Prostate gland (tissue), 2 donors: ENCODE data around the gene AIFM2. TPM values are rescaled to one million over a fixed set of nuclear protein-coding genes. Genes with fewer than 3 reads are reported as not detected.

Source experiments
- DNase-seq: peaks from one replicate; pipeline ENCODE4 v3.0.0-alpha.2; 2019; ENCODE audit warnings: low spot score
- H3K27ac ChIP-seq, 2 donors: fragments of 200-600 bp; sonication (generic); 2 replicates each; pipeline ENCODE4 v1.5.1; 2017 to 2019
- H3K27me3 ChIP-seq: fragments of 200-600 bp; sonication (generic); replicated peaks from 2 replicates; pipeline ENCODE4 v1.5.1; 2019; ENCODE audit not compliant: insufficient read depth
- H3K36me3 ChIP-seq, 2 donors: fragments of 200-600 bp; sonication (generic); 1 replicate in 1 of 2; 2 replicates in 1 of 2; pipeline versions ENCODE4 v1.5.1 to v1.8.1; 2017 to 2019
- H3K4me1 ChIP-seq: fragments of 200-600 bp; sonication (generic); replicated peaks from 2 replicates; pipeline ENCODE4 v1.5.1; 2019
- H3K4me3 ChIP-seq, 2 donors: fragments of 200-600 bp; sonication (generic); 2 replicates each; pipeline ENCODE4 v1.5.1; 2017 to 2019
- H3K9me3 ChIP-seq: fragments of 200-600 bp; sonication (generic); 2 replicates; pipeline ENCODE4 v1.5.1; 2017
- CTCF ChIP-seq, 4 experiments: fragments of 200-600 bp in 2 of 4; fragments of 450-650 bp in 2 of 4; sonication (generic) in 2 of 4; IDR thresholded peaks; 1 replicate in 3 of 4; 2 replicates in 1 of 4; pipeline ENCODE4 v1.5.1; 2016 to 2019; ENCODE audit warnings: antibody characterized with exemption in 4 of 4, mild to moderate bottlenecking in 2 of 4, moderate library complexity in 2 of 4
- POLR2A ChIP-seq: fragments of 450-650 bp; IDR thresholded peaks from one replicate; pipeline ENCODE4 v1.6.1; 2016; ENCODE audit warnings: antibody characterized with exemption, mild to moderate bottlenecking
- POLR2AphosphoS5 ChIP-seq: sonication (generic); formaldehyde crosslinking; IDR thresholded peaks from one replicate; pipeline ENCODE4 v1.6.1; 2017; ENCODE audit warnings: antibody characterized with exemption
- WGBS: methylation state at CpG from one replicate; pipeline ENCODE4 v1.1.5; 2018; 5-methylcytosine and 5-hydroxymethylcytosine counted together
- intact Hi-C: fragments of 100-400 bp; cut with DNase I; formaldehyde crosslinking; loops from one replicate; pipeline ENCODE4 v1.14.2; 2022
- total RNA-seq, 2 donors: library from RNA; depleted of rRNA; stranded (reverse); fragments of >200 nt; gene quantifications; one replicate each; pipeline ENCODE4 v1.1.0, GENCODE V29; 2016

The AIFM2 gene
- total RNA-seq, 2 donors from 2014 or later, result 10.7 to 12.2 TPM

GRCh38 chr10:70158113-70158512, 25.5 kb upstream of the AIFM2 start:
- TF ChIP-seq CTCF (IDR thresholded peaks at IDR 0.05) (no peak), POLR2A (no peak), POLR2AphosphoS5 (no peak)

DNA sequence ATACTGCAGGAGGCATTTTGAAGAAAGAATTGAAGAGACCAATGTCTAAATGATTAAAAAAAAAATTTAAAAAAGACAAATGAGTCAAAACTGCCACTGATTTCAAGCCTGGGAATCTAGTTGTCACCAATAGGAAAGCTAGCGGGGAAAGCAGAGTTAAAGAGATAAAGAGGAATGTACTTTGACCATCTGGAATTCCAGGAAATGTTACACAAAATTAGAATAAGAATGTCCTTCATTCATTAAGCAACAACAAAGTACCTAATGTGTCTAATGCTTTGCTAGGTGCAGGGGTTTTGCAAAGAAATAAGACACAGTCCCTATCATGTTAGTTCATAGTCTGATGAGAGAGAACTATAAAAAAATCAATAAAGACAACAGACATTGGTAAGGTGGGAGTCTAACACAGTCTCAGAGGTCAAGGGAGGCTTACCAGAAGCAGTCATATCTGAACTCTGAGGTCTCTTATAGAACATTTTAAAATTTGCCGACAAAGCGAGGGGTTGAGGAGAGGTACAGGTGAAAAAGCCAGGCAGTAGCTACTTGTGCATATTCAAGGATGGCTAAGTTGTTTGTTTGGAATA, 22.7 kb upstream of the AIFM2 start:
- intact Hi-C loops, result no loop called here
- Histone ChIP-seq H3K36me3 (peaks cover 6 to 13% of the 10 kb centered on the region in 2 donors), H3K9me3 (no peaks in the 10 kb centered on the region), H3K4me1 (no peaks in the 10 kb centered on the region), H3K27me3 (no peaks in the 10 kb centered on the region), H3K27ac (no peak overlapping the region), H3K4me3 (no peak overlapping the region)
- WGBS, result 64% methylated on average over 3 of the region's 3 CpGs
- DNase-seq, result no peak
- no peak for TF ChIP-seq CTCF (IDR thresholded peaks at IDR 0.05)

More at GRCh38 chr10:70158113-70158512, 25.5 kb upstream of the AIFM2 start:
- H3K4me1 ChIP-seq, result no peaks in the 10 kb centered on the region
- H3K36me3 ChIP-seq, result peaks cover 3 to 9% of the 10 kb centered on the region in 2 donors
- H3K4me3 ChIP-seq, result no peak overlapping the region
- 74% methylated on average over 2 of the region's 2 CpGs for WGBS
- DNase-seq, result no peak
- H3K27ac ChIP-seq, result no peak overlapping the region
- intact Hi-C loops, result no loop called here
- H3K27me3 ChIP-seq, result no peaks in the 10 kb centered on the region
- no peaks in the 10 kb centered on the region for H3K9me3 ChIP-seq

GRCh38 chr10:70148516-70148915, 15.9 kb upstream of the AIFM2 start:
- H3K36me3 ChIP-seq, result peaks cover 5 to 6% of the 10 kb centered on the region in 2 donors
- H3K9me3 ChIP-seq, result no peaks in the 10 kb centered on the region
- TF ChIP-seq POLR2AphosphoS5 (no peak), POLR2A (no peak), CTCF (IDR thresholded peaks at IDR 0.05) (no peak)
- no peak overlapping the region for H3K4me3 ChIP-seq
- no peak for DNase-seq
- intact Hi-C loops, result no loop called here
- H3K27ac ChIP-seq, result no peak overlapping the region
- 92% methylated on average over 5 of the region's 5 CpGs for WGBS
- H3K4me1 ChIP-seq, result peaks cover 8% of the 10 kb centered on the region
- no peaks in the 10 kb centered on the region for H3K27me3 ChIP-seq

DNA sequence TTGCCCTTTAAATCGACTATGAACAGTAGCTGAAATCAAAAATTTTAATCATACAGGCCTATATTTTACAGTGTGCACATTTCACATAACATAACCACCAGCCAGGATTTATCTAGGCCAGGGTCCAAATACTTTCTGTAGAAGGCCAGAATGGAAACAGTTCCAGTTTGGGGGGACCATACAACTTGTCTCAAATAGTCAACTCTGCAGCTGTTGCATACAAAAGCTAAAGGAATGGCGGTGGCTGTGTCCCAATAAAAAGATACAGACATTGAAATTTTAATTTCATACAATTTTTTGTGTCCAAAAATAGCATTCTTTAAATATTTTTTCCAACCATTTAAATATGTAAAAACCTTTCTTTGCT, 14.6 kb upstream of the AIFM2 start:
- Histone ChIP-seq H3K9me3 (no peaks in the 10 kb centered on the region), H3K4me3 (peak overlapping the region in 1 of 2 donors; percentile 51), H3K27ac (peak overlapping the region; percentile 83 to 89), H3K36me3 (peaks cover 0 to 2% of the 10 kb centered on the region in 2 donors), H3K27me3 (no peaks in the 10 kb centered on the region), H3K4me1 (peaks cover 8% of the 10 kb centered on the region)
- intact Hi-C loops, result loop anchor here (2.0 kb wide), 1 partner anchor 24 kb away; the partner anchor contains the start of gene SAR1A
- no peak for DNase-seq
- 11% methylated on average over 2 of the region's 2 CpGs for WGBS
- no peak for TF ChIP-seq CTCF (IDR thresholded peaks at IDR 0.05)
- no peak for TF ChIP-seq POLR2AphosphoS5
- no peak for TF ChIP-seq POLR2A

DNA sequence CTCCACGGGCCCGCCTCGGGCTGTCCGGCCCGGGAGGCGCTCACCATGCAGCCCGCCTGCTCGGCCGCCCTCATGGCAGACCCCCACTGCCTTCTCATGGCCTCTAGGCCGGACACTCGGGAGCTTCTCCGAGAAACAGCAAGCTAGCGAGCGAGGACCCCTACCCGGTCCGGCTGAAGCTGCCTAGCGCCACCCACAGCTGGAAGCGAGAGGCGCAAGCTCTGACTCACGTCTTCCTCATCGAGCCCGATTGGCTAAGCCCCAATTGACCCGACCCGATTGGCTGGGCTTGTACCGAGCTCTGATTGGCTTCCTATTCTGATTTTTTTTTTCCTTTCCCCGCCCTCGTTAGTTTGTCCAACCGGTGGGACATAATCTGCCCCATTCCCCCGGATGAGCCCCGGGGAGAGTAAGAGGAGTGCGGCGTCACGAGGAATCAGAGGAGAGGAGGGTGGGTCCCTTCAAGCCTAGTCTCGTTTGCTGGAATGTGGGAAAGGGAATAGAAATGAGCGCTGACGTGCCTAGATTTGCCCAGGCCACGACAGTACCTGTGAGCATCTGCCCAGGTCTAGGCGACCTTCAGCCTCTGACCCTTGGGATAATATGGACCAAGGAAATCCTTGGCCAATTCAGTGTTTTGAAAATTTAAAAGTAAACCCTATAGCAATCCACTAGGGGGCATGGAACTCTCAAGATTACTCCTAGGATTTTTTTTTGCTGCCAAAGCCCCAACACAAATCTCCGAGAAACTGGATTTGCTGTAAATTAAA, 14.0 kb upstream of the AIFM2 start, which contains the start of gene TYSND1:
Gene TYSND1, minus strand, starts transcription at position 212 of the 770 bp plus-strand sequence. Its CDS starts 114 bp downstream, at position 98.
- H3K4me3 ChIP-seq, result peak within 1 kb of the TSS; percentile 51 to 69
- under 1% methylated on average over 31 of the region's 39 CpGs for WGBS
- intact Hi-C loops, result loop anchor here (2.0 kb wide), 1 partner anchor 24 kb away; the partner anchor contains the start of gene SAR1A

More for the DNA sequence above, 14.0 kb upstream of the AIFM2 start, which contains the start of gene TYSND1:
- no peaks in the 10 kb centered on the region for H3K9me3 ChIP-seq
- DNase-seq, result peak; percentile 99
- H3K36me3 ChIP-seq, result no peaks in the 10 kb centered on the region
- TF ChIP-seq POLR2AphosphoS5 (peak; percentile 97), POLR2A (peak; percentile 93), CTCF (IDR thresholded peaks at IDR 0.05) (peak; percentile 53 to 95 (median 77))
- no peaks in the 10 kb centered on the region for H3K27me3 ChIP-seq
- H3K27ac ChIP-seq, result peak within 1 kb of the TSS; percentile 83 to 89
- peaks cover 8% of the 10 kb centered on the region for H3K4me1 ChIP-seq
